Measurements from ENCODE around the gene OR1L8.
A peak's percentile ranks its signal among the peaks of the same experiment; 100 is the strongest.

- peak; percentile 89 for TF ChIP-seq ATF3 (IDR thresholded peaks at IDR 0.05)
- no peak for TF ChIP-seq ATF3 (CRISPR knock-in tag; conservative IDR thresholded peaks at IDR 0.05)
- TF ChIP-seq TGIF2 (CRISPR knock-in tag; IDR thresholded peaks at IDR 0.05) = no peak
- TF ChIP-seq ELK1 (CRISPR knock-in tag; IDR thresholded peaks at IDR 0.05) = no peak
- no peak for TF ChIP-seq EZH2 (IDR thresholded peaks at IDR 0.05; ENCODE audit: borderline replicate concordance, low read depth, low read length)
- no peak for TF ChIP-seq SREBF1 (IDR thresholded peaks at IDR 0.05; ENCODE audit: borderline replicate concordance, low read depth, low read length)
Observed at GRCh38 chr9:122580360-122580759, 2.8 kb downstream of the OR1L8 start.

Data from K562 (cell line).